Right forelimb (tissue), 1 donor: ENCODE results near the gene PTPN12.

ENCODE experiments used
- DNase-seq: peaks from one replicate; pipeline ENCODE4 v3.0.0-alpha.2; 2018

PTPN12 gene

DNA sequence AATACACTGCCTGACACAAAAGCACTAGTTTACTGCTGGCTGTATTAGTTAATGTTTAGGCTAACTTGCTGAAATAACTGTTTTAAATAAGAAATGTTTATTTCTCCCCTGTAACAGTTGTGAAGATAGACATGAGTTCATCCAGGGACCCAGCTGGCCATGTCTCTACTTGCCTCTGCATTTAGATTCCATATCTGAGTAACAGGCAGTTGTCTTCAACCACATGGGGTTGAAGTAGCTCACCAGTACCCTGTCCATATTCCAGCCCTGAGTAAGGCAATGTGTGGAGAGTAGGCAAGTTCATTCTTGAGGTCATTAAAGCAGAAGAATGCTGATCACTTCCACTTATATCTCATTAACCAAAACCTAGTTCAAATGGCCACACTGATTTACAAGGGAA lies 128.1 kb downstream of the PTPN12 start:
- DNase-seq, result no peak

DNA sequence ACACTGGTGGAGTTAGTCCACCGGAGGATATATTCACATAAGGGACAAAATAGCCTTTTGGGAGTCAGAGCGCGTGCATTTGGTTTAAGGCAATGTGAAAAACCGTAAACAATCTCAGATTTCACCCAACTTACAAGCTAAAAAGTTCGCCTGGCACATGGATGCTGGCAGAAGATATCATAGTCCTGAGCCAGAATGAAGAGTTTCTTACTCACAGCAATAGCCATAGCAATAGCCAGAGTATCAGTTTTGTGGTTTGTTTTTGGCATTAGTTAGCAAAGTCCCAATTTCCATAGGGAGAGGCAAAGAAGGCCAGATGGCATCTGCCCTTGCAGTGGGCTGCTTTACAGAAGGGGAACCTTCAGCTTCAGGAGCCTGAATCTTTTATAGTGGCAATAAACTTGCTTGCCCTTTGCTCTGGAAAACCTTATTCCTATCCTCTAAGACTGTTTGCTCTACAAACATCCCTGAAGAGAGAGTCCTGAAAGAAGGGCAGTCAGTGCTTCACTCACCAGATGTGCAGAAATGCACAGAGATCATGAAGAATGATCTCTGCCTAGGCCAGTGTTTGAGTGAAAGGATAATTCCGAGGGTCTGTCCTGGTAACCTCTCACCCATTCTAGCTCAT lies 130.5 kb downstream of the PTPN12 start:
- DNase-seq, result no peak

DNA sequence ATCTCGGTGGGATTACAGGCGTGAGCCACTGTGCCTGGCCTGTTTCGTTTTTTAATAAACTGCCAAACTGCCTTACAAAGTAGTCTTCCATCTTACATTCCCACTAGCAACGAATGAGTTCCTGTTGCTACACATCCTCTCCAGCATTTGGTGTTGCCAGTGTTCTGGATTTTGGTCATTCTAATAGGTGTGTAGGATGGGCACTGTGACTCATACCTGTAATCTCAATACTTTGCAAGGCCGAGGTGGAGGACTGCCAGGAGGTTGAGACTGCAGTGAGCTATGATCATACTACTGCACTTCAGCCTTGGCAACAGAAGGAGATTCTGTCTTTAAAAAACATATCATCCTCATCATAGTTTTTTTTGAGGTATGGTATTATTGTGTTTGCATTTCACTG lies 137.8 kb downstream of the PTPN12 start:
- DNase-seq, result no peak

DNA sequence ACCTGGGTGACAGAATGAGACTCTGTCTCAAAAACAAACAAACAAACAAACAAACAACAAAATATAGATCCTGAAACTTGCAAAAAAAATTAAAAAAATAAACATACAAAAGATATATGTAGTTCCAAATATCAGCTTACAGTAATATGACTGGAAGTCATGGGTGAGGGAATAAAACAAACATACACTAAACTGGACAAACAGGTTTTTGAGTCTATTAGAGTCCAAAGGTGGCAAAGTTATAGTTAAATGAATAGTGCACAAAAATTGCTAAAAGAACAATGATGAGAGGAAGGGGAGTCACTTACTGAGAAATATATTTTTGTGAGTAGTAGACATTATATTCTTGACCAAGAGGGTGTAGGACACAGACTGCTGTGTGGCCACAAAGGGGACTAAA lies 142.5 kb downstream of the PTPN12 start:
- DNase-seq, result no peak

DNA sequence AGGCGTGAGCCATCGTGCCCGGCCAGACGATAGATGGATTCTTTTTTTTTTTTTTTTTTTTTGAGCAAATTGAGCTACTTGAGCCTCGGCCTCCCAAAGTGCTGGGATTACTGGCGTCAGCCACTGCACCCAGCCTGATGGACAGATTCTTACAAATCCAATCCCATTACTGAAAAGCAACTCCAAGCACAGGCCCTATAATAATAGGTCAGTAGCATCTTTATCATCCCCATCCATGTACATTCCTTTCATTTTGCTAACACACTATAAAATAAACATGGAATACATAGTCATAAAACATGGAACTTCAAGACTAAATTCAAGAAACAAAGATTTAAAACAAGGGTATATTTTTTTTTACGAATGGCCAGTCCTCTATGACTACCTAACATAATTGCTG lies 143.2 kb downstream of the PTPN12 start:
- DNase-seq, result no peak

DNA sequence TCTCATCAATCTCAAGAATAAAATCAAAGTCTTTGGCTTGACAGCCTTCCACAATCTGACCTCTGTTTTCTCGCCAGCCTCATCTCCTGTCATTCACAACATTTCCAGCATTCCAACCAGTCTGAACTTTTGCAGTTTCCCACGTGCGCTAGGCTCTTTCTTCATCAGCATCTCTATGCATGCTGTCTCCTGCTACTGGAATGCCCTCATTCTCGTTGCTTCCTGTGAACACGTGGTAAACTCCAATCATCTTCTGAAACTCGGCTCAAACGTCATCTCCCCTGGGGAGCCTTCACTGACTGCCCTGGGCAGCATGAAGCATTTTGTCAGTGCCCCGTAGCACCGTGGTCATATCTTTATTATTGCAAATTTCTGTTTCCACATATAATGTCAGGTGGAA lies 146.9 kb downstream of the PTPN12 start:
- no peak for DNase-seq

DNA sequence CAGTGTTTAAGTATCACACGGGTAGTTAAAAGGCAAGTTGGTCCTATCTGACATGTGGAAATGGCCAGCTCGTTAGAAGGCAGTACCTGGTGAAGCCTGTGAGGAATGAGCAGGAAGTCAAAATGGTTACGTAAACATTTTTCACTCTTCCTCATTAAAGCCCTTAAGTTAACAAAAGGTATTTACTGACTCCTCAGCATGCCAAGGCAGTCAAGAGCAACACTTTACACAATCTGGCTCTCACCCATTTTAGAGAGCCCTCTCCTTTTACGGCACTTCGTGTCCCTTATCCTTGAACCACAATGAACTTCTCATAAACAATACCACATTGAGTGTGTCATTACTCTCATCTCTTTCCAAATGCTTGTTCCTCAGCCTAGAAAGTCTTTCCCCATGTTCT lies 148.1 kb downstream of the PTPN12 start:
- no peak for DNase-seq

DNA sequence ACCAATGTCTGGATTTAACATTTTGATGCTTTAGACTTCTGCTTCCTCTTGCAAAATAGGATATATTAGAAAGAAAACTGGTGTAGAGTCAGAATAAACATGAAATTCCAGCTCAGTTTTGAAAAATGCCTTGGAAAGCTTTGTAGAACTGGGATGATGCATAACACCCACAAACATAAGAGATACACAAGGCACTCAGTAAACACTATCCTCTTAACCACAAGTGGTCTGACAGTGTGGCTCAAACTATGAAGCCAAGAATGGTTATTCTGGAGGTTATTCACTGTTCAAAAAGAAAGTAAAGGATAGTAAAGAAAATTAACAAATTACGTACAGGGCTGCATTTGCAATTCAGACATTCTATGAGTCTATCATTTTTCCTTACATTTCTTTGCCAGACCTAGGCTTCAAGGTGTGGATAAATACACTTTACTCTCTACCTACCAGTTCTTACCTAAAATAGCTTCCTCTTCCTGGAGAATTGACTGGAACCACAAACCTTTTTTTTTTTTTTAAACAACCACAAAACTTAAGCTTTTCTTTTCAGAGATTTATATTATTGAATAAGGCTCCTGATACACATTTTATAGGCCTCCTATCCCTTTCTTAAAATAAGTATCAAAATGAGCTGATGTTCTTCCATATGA lies 150.1 kb downstream of the PTPN12 start:
- no peak for DNase-seq

DNA sequence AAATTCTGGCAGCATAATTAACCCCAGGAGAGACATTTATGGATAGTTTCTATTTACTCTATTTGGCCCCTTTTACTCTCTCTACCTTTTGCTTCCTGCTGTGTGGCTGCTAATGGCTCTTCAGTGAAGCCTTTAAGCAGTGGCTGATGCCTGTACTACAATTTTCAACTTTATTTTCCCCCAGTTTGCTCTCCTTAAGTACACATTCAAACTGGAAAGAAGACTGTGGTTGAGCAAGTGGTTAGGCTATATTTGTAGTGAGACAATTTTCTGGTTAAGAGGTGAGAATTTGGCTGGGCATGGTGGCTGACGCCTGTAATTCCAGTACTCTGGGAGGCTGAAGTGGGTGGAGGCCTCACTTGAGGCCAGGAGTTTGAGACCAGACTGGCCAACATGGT lies 150.7 kb downstream of the PTPN12 start:
- no peak for DNase-seq
